COLO668 (cell line): ENCODE measurements around the gene RNF126.

Source experiments
- DNase-seq: peaks from one replicate; lab custom pipeline; 2025; ENCODE audit not compliant: unreplicated experiment; lab: John Stamatoyannopoulos, UW

Gene RNF126

GRCh38 chr19:664913-665443, 2.0 kb upstream of the RNF126 start:
- DNase-seq, result peak; percentile 79

GRCh38 chr19:663682-664117, 686 bp upstream of the RNF126 start:
- no peak for DNase-seq

DNA sequence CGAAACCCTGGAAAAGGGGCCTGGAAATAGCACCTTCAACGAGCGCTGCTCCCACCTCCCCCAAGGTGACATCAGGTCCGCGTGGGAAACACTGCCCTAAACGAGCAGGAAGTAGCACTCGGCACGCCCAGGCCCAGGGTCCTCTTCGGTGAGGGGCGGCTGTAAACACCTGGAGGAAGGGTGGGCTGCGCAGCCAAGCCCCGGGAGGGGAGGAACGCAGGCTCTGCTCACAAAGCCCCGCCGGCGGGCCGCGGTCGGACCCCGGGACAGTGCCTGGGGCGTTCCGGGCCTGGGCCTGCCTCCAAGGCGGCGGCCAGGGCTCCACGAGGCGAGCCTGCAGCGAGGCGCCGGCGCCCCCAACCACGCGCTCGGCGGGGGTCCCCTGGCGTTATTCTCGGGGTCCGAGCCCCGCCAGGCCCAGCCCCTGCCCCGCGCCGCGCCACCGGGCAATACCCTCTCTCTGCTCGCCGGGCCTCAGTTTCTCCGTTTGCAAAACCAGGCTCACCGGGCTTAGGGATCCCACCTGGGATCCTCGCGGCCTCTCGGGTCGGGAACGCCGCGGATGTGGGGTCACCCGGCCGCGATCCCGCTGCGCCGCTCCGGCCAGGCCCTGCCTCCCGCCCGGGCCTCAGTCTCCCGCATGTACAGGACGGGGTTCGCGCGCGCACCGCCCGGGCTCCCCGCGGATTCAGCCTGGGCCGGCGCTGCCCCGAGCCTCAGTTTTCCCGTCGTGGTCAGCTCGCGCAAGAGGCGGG, 630 bp downstream of the RNF126 start:
- peak; percentile 75 for DNase-seq

DNA sequence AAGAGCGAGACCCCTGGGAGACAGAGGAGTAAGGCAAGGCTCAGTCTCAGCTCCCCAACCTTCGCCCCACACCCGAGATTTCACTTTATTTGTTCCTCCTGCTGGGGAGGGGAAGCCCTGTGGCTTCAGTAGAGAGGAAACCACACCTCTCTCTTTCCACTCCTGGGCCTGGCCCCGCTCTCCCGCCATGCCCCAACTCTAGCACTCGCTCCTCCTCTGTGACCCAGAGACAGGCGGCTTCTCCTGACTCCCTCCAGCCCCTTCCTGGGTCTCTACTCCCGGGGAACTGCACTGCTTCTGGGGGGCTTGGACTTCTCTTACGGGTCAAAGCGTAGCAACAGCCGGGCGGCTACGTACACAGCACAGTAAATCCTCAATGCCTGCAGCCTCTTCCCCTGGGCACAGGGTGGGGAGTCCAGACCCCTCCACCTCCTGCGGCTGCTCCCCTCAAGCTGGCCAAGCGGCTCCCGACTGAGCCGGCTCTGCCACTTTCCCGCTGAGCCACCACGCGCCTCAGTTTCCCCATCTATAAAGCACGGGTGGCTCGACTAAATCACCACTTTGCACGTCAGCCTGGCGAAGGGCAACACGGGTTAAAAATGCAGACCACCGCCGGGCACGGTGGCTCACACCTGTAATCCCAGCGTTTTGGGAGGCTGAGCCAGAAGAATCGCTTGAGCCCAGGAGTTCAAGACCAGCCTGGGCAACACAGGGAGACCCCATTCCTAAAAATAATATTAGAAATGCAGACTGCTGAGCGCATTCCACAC, 1.4 kb downstream of the RNF126 start:
- peak; percentile 32 for DNase-seq

- DNase-seq, result peak; percentile 31
These were observed 2.1 kb downstream of the RNF126 start for GRCh38 chr19:660793-661426.

- peak; percentile 55 for DNase-seq
These were observed 3.8 kb downstream of the RNF126 start for GRCh38 chr19:658916-659839.

DNA sequence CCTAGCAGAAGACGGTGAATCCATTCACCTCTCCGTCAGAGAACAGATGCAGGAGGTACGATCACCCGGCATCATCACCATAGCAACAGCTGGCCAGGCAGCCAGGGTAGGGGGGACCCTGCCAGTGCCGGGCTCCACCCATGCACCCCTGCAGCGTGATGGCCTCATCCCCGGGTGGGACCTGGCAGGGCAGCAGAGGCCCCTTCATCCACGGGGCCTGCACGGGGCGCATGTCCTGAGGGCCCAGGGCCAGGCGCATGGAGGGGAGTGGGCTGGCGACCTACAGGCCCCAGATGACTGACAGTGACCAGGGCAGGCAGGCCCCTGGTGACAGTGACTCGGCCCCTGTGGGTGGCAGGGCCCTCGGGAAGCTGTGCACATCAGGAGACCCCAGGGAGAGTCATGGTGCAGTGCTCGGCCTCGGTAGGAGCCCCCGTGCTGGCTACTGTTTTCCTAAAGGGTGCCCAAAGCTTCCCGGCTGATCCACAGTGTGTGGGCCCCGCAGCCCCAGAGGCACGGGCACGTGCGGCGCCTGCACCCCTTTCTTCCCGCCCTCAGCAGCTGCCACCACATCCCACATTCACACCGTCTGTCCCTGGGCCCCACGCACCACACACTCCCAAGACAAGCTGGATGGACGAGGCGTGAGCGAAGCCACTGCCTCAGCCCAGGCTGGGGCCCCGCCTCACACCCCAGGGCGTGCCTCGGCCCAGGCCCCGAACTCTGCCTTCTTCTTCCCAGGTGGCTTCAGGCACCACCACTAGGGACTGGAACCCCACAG, 4.8 kb downstream of the RNF126 start:
- DNase-seq, result no peak

DNA sequence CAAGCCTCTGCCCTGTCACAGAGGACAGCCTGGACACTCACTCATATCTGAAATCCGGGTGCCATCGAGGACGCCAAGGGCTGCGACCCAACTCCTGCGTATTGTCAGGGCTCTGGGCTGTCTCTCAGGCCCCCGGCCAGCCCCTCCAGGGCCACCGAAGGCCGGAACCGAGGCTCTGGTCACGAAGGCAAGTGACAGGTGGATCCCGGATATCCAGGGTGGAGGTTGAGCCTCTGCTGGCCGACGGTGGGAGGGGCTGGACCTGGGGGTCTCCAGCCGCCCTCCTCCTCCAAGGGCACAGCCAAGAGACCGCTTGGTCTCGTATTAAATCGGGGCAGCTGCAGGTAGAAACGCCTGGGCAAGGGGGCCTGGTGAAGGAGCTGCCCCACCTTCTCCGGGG, 5.4 kb downstream of the RNF126 start:
- no peak for DNase-seq

DNA sequence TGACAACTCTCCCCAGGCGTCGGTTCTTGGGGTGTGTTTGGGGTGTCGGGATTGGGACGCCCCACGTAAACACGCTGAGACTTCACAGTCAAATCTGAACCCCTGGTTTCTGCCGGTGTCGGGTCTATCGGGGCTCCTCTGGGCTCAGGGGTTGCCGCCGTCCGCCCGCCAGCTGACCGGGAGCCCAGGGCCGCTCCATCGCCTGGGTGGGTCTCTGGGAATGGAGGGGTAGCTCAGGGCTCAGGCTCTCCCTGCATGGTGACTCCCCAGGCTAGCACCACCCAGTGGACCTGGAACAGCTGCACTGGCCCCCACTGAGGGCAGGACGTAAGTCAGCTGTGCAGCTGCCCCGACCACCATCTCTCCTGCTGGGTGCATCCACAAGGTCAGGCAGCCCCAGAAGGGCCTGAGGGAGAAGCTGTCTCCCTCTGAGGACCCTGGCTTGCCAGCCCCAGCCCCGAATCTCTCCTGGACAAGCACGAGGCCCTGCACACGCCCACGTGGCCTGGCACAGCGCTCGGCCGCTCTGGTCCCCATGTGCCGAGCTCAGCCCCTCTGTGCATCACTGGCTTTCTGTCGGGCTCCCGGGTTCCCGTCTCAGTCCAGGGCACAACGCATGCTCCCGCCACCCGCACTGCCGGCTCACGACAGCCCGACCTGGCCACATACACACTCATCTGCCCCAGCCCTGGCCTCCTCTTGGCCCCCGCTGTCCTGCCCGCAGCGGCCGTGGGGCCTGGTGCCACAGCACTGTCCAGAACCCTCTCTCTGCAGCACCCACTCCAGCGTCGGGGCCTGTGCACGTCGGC, 6.1 kb downstream of the RNF126 start:
- no peak for DNase-seq

- no peak for DNase-seq
These were observed 7.3 kb downstream of the RNF126 start for GRCh38 chr19:655691-656090.

DNA sequence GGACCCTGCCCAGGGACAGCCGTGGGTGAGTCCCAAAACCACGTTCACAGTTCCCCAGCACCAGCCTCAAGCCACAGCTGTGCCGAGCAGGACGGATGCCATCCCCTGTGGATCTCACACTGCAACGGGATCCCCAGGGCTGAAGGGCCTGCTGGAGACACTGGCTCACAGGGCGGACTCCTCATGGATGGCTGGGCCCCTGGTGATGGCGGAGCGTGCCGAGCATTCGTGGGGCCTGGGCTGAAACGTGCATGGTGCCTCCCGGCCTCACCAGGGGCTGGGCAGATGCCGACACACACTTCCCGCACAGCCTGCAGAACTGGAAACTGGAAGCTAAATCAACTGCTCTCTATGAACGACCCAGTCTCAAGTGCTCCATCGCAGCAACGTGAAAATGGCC, 9.6 kb downstream of the RNF126 start:
- no peak for DNase-seq

- no peak for DNase-seq
These were observed 10.3 kb downstream of the RNF126 start for GRCh38 chr19:652467-653389.

DNA sequence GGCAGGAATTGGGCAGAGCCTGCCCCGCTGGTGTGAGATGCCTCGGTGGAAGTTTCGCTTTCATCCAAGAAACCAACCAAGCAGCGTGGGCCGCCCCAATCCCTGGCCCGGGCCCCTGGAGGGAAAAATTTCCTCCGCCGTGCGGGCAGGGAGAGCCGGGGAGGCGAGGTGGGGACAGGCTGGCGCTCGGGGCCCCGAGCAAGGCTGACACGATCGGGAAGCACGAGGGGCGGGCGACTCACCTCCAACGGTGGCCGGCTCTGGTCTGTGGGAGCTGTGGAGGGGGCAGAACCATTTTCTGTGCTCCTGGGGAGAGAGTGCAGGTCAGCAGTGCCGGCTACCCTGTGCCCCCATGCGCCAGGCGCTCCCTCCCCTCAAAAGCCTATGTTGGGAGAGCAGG, 11.0 kb downstream of the RNF126 start:
- no peak for DNase-seq

- no peak for DNase-seq
These were observed 11.7 kb downstream of the RNF126 start for GRCh38 chr19:651114-651818.

GRCh38 chr19:650121-650520, 12.9 kb downstream of the RNF126 start:
- no peak for DNase-seq

- no peak for DNase-seq
These were observed 13.9 kb downstream of the RNF126 start for GRCh38 chr19:648904-649801.
